Measurements from ENCODE around the gene TBC1D7.
"Not testable (repeated sequence)": the region's sequence is repeated elsewhere in the genome, so short reads cannot be mapped to it uniquely, and the experiment has no call there.

Gene TBC1D7

DNA sequence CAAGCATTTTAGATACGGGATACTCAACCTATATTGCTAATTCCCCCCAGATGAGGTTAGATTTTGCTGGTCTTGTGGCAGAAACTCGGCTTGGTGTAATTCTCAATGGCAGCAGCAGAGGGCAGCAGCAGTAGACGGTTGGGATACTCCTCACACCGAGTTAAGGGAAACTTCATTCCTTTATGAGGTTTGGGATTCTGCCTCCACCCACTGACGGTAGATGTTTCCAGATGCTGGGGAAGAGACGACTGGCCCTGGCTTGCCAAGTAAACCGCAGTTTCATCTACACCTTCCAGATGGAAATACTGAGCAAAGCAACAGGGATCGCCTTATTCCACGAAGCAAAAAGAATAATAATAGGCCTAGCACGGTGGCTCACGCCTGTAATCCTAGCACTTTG lies 8.2 kb upstream of the TBC1D7 start:
- DNase-seq (ENCODE audit: extremely low spot score): peak; percentile 77
- ChIA-PET CTCF (no interaction called here), POLR2A (no interaction called here)
- TF ChIP-seq SP1 (IDR thresholded peaks at IDR 0.05) (no peak), SUZ12 (IDR thresholded peaks at IDR 0.05) (no peak)

DNA sequence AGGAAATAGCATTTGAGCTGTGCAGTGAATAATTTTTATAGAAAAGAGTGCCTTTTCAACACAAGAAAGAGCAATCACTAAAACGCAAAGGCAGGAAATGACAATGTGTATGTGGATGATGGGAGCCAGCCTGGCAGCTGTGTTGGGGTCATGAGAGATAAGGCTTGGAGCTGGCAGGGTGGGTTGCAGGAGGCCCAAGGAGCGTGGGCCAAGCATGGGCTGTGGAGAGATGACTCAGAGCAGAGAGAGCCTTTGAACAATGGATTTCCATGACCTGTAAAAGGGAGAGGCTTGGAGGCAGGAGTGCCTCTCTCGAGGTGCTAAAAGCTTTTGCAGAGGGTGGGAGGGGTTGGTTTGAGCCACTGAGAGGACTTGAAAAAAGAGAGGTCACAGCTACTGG lies 6.6 kb upstream of the TBC1D7 start:
- POLR2A ChIA-PET: interaction anchor here (1.0 kb wide), 1 partner anchor 240 kb away, joined by 3 read pairs; the partner anchor contains the start of gene SIRT5
- no peak for TF ChIP-seq NFRKB (IDR thresholded peaks at IDR 0.05)
- no peak for TF ChIP-seq FOXM1 (IDR thresholded peaks at IDR 0.05; ENCODE audit: borderline replicate concordance)
- TF ChIP-seq CTBP1 (IDR thresholded peaks at IDR 0.05; ENCODE audit: borderline replicate concordance): no peak
- TF ChIP-seq SP1 (IDR thresholded peaks at IDR 0.05): no peak
- no peak for TF ChIP-seq FOXA1 (IDR thresholded peaks at IDR 0.05)
- no peak for TF ChIP-seq TARDBP (IDR thresholded peaks at IDR 0.05)
- no peak for DNase-seq (ENCODE audit: extremely low spot score)
- CTCF ChIA-PET: interaction anchor here (0.6 to 1.2 kb wide), 4 partner anchors 140 to 790 kb away, joined by 3 to 6 read pairs (median 5); no protein-coding TSS in a partner anchor

DNA sequence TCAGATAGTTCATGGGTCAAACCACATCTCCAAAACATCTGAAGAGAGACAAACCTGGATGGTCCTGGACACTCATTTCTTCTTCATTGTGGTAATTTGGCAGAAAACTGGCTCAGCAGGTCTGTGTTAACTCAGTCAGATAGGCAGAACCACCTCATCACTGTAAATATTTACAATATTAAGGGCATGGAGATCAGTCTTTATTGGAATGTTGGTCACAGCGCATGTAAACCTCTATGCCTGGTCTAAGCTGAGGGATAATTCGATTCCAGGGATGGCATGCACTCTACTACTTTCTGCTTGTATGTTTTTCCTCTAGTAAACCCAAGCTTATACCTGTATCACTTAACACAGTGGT lies 4.0 kb upstream of the TBC1D7 start:
- POLR2A ChIA-PET: no interaction called here
- CTCF ChIA-PET: no interaction called here
- TF ChIP-seq ZNF384 (IDR thresholded peaks at IDR 0.05) (no peak), SUZ12 (IDR thresholded peaks at IDR 0.05) (no peak), BHLHE40 (IDR thresholded peaks at IDR 0.05; ENCODE audit: borderline replicate concordance) (no peak), FOXM1 (IDR thresholded peaks at IDR 0.05; ENCODE audit: borderline replicate concordance) (no peak), ARNT (IDR thresholded peaks at IDR 0.05) (no peak), FOXA1 (IDR thresholded peaks at IDR 0.05) (no peak), SP1 (IDR thresholded peaks at IDR 0.05) (no peak), L3MBTL2 (conservative IDR thresholded peaks at IDR 0.05) (no peak), LEF1 (IDR thresholded peaks at IDR 0.05; ENCODE audit: borderline replicate concordance) (no peak), HDGF (IDR thresholded peaks at IDR 0.05; ENCODE audit: borderline replicate concordance) (no peak), NFRKB (IDR thresholded peaks at IDR 0.05) (no peak), ELF4 (IDR thresholded peaks at IDR 0.05) (no peak), FOXK2 (IDR thresholded peaks at IDR 0.05) (no peak), CTBP1 (IDR thresholded peaks at IDR 0.05; ENCODE audit: borderline replicate concordance) (no peak)
- TF ChIP-seq, protein P1, sequence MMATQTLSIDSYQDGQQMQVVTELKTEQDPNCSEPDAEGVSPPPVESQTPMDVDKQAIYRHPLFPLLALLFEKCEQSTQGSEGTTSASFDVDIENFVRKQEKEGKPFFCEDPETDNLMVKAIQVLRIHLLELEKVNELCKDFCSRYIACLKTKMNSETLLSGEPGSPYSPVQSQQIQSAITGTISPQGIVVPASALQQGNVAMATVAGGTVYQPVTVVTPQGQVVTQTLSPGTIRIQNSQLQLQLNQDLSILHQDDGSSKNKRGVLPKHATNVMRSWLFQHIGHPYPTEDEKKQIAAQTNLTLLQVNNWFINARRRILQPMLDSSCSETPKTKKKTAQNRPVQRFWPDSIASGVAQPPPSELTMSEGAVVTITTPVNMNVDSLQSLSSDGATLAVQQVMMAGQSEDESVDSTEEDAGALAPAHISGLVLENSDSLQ (IDR thresholded peaks at IDR 0.05): no peak
- no peak for DNase-seq (ENCODE audit: extremely low spot score)

DNA sequence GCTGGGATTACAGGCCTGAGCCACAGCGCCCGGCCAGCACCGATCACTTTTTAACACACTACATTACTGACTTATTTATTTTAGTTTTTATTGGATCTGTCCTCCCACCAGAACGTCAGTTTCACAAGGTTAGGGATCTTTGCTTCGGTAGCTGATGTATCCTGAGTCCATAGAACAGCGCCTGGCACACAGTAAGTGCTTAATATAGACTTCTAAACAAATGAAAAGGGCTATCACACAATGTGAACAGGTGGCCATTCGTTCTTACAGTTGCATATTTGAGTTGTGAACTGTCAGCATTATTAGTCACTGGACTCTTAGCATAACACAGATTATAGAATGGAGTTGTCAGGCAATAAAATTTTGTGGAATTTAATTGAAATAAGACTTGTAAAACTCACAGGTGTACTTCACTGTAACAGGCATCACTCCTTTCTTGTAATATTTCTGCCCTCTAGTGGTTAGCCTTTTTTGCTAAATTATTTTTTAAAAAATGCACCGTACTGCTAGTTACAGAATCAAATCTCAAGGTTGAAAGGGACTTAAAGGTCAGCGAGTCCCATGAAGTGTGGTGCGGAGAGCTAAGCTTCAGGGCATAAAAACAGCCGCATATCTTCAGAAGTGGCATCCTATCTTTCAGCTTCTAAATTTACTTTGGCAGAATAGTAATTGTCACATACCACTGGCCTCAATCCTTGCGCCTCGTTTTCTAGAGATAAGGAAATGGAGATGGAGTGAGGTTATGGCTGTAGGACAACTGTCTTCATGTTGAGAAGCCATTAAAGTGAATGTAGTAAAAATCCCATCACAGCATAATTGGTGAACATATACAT lies 3.4 kb upstream of the TBC1D7 start:
- ChIA-PET POLR2A (no interaction called here), CTCF (interaction anchor here (0.7 to 2.0 kb wide), 2 partner anchors 29 to 420 kb away, joined by 8 to 17 read pairs; no protein-coding TSS in a partner anchor)
- peak; percentile 42; the same call in 1 of the 2 replicates for TF ChIP-seq FOXM1 (IDR thresholded peaks at IDR 0.05; ENCODE audit: borderline replicate concordance)
- no peak for TF ChIP-seq LEF1 (IDR thresholded peaks at IDR 0.05; ENCODE audit: borderline replicate concordance)
- TF ChIP-seq SP1 (IDR thresholded peaks at IDR 0.05): no peak
- DNase-seq (ENCODE audit: extremely low spot score): no peak

DNA sequence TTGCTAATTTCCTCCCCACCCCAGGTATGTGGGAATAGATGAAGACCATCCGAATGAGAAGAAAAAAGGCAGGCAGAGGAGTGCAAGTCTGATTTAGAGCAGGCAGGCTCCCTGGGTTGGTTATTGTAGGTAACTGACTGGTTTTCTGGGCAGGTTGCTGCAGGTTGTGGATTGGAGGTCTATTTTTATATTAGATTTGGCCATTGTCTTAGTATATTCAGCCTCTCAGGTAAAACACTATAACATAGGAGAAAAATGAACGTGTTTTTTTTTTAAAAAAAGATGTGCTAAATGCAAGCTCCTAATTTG lies 492 bp upstream of the TBC1D7 start:
- no peak for DNase-seq (ENCODE audit: extremely low spot score)
- no peak for TF ChIP-seq LEF1 (IDR thresholded peaks at IDR 0.05; ENCODE audit: borderline replicate concordance)
- TF ChIP-seq FOXM1 (IDR thresholded peaks at IDR 0.05; ENCODE audit: borderline replicate concordance): no peak
- peak; percentile 38 for TF ChIP-seq L3MBTL2 (conservative IDR thresholded peaks at IDR 0.05)
- no peak for TF ChIP-seq BHLHE40 (IDR thresholded peaks at IDR 0.05; ENCODE audit: borderline replicate concordance)
- ChIA-PET CTCF (interaction anchor here (1.0 to 1.1 kb wide), 2 partner anchors 16 to 418 kb away, joined by 3 read pairs; no protein-coding TSS in a partner anchor), POLR2A (interaction anchor here (0.7 to 2.6 kb wide), 39 partner anchors 9 to 760 kb away, joined by 3 to 17 read pairs (median 4); partner anchors contain the start of genes NOL7 and SIRT5)

DNA sequence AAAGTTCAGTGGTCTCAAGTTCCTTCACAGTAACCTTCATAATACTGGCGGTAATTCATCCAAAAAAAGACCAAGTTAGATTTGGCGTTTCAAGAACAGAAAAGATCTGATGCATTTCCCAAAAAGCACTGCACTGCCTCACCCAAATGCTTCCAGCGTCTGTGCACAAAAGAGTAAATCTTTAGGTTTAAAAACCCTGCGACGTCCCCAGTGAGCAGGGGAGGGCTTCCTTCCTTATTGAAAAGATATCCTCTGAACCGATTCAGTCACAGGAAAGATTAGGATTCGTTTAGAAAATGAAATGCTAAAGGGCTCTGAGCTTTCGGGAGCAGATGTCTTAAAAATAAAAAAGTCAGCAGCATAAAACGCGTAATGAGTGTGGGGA lies 654 bp downstream of the TBC1D7 start:
- TF ChIP-seq, protein P1 (IDR thresholded peaks at IDR 0.05): no peak
- TF ChIP-seq CTBP1 (IDR thresholded peaks at IDR 0.05; ENCODE audit: borderline replicate concordance) (no peak), FOXM1 (IDR thresholded peaks at IDR 0.05; ENCODE audit: borderline replicate concordance) (no peak), TARDBP (IDR thresholded peaks at IDR 0.05) (no peak), SUZ12 (IDR thresholded peaks at IDR 0.05) (no peak)
- no peak for DNase-seq (ENCODE audit: extremely low spot score)
- ChIA-PET CTCF (interaction anchor here (1.0 kb wide), 1 partner anchor 132 kb away, joined by 4 read pairs; no protein-coding TSS in a partner anchor), POLR2A (interaction anchor here (1.1 to 2.6 kb wide), 9 partner anchors 13 to 416 kb away, joined by 3 to 12 read pairs (median 4); partner anchors contain the start of gene NOL7)

DNA sequence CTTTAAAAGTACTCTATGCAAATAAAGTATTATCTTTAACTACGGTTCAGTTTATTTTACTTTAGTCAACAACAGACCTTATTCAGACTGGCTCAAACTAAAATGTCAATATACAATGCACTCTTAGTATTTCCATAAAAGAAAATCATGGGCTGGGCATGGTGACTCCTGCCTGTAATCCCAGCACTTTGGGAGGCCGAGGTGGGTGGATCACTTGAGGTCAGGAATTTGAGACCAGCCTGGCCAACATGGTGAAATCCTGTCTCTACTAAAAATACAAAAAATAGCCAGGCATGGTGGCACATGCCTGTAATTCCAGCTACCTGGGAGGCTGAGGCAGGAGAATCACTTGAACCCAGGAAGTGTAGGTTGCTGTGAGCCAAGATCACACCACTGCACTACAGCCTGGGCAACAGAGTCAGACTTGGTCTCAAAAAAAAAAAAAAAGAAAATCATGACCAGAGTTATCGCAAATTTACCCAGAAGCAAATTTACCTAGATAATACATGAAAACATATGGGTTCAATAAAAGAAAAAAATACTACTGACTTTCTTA lies 2.2 kb downstream of the TBC1D7 start:
- POLR2A ChIA-PET; DNase-seq (ENCODE audit: extremely low spot score); CTCF ChIA-PET: not testable (repeated sequence)
